Neural cell (in vitro differentiated cells): ENCODE data around the gene SNRNP35. TPM values are rescaled to one million over a fixed set of nuclear protein-coding genes. Genes with fewer than 3 reads are reported as not detected.
"Not testable (repeated sequence)": the region's sequence is repeated elsewhere in the genome, so short reads cannot be mapped to it uniquely, and the experiment has no call there.

Source experiments
- H2AFZ ChIP-seq: fragments of 200-600, 300-800 bp; sonication (generic), shearing (Covaris generic); 2 replicates; pipeline ENCODE4 v1.6.0; 2014; ENCODE audit warnings: low read depth, mild to moderate bottlenecking, antibody characterized with exemption, low read length, moderate library complexity
- H3F3A ChIP-seq: fragments of 200-600 bp; shearing (Covaris generic); 2 replicates; pipeline ENCODE4 v1.6.1; 2016; ENCODE audit warnings: mild to moderate bottlenecking, moderate library complexity, mixed read lengths, antibody characterized with exemption, low read length; ENCODE audit not compliant: insufficient read depth, poor library complexity, severe bottlenecking
- H3K27ac ChIP-seq: fragments of 200-600, 300-800 bp; sonication (generic), shearing (Covaris generic); 2 replicates; pipeline ENCODE4 v1.5.1; 2014; ENCODE audit warnings: mild to moderate bottlenecking, low read length, moderate library complexity
- H3K27me3 ChIP-seq: fragments of 300-800, 200-600 bp; sonication (generic), shearing (Covaris generic); 2 replicates; pipeline ENCODE4 v1.6.0; 2014; ENCODE audit warnings: mild to moderate bottlenecking, low read depth, low read length, moderate library complexity; ENCODE audit not compliant: insufficient read depth
- H3K36me3 ChIP-seq: fragments of 300-800, 200-600 bp; sonication (generic), shearing (Covaris generic); 2 replicates; pipeline ENCODE4 v1.5.1; 2014; ENCODE audit warnings: mild to moderate bottlenecking, antibody characterized with exemption, low read length, moderate library complexity; ENCODE audit not compliant: insufficient read depth
- H3K4me2 ChIP-seq: fragments of 300-800, 200-600 bp; sonication (generic), shearing (Covaris generic); 2 replicates; pipeline ENCODE4 v1.6.0; 2014; ENCODE audit warnings: mild to moderate bottlenecking, low read length
- H3K4me3 ChIP-seq: fragments of 300-800, 200-600 bp; sonication (generic), shearing (Covaris generic); 2 replicates; pipeline ENCODE4 v1.5.1; 2014; ENCODE audit warnings: mild to moderate bottlenecking, low read length, moderate library complexity
- H3K79me2 ChIP-seq: fragments of 200-600 bp; shearing (Covaris generic); replicated peaks from 2 replicates; pipeline ENCODE4 v1.6.0; 2014; ENCODE audit warnings: mild to moderate bottlenecking, low read length, moderate library complexity; ENCODE audit not compliant: insufficient read depth
- H3K9ac ChIP-seq: fragments of 300-800, 200-600 bp; sonication (generic), shearing (Covaris generic); 2 replicates; pipeline ENCODE4 v1.6.1; 2016; ENCODE audit warnings: mild to moderate bottlenecking, low read length, mixed read lengths
- H3K9me2 ChIP-seq: fragments of 200-600 bp; shearing (Covaris generic); 2 replicates; pipeline ENCODE4 v1.6.1; 2016; ENCODE audit warnings: mild to moderate bottlenecking, low read length, mixed read lengths; ENCODE audit not compliant: insufficient read depth
- H3K9me3 ChIP-seq: fragments of 200-600, 300-800 bp; sonication (generic), shearing (Covaris generic); 2 replicates; pipeline ENCODE4 v1.6.1; 2016; ENCODE audit warnings: mild to moderate bottlenecking, mixed run types, low read length, moderate library complexity, mixed read lengths
- H4K20me1 ChIP-seq: fragments of 200-600 bp; shearing (Covaris generic); 2 replicates; pipeline ENCODE4 v1.6.1; 2016; ENCODE audit warnings: mild to moderate bottlenecking, mixed run types; ENCODE audit not compliant: insufficient read depth
- EP300 ChIP-seq: fragments of 450-650 bp; conservative IDR thresholded peaks from 2 replicates; pipeline ENCODE4 v1.6.1; 2014; ENCODE audit warnings: antibody characterized with exemption, mild to moderate bottlenecking, moderate library complexity; ENCODE audit not compliant: poor library complexity, severe bottlenecking
- EZH2 ChIP-seq: fragments of 200-600, 300-800 bp; shearing (Covaris generic), sonication (generic); IDR thresholded peaks from 2 replicates; pipeline ENCODE4 v1.6.1; 2014; ENCODE audit warnings: antibody characterized with exemption, low read length, borderline replicate concordance, mild to moderate bottlenecking; ENCODE audit not compliant: insufficient read depth, poor library complexity, severe bottlenecking
- MXI1 ChIP-seq: fragments of 450-650 bp; conservative IDR thresholded peaks from 2 replicates; pipeline ENCODE4 v1.6.1; 2014; ENCODE audit warnings: antibody characterized with exemption, mild to moderate bottlenecking; ENCODE audit not compliant: poor library complexity, severe bottlenecking
- POLR2AphosphoS5 ChIP-seq: IDR thresholded peaks from 2 replicates; pipeline ENCODE4 v1.6.1; 2012
- RAD21 ChIP-seq: fragments of 450-650 bp; conservative IDR thresholded peaks from 2 replicates; pipeline ENCODE4 v1.6.1; 2014; ENCODE audit warnings: antibody characterized with exemption, mild to moderate bottlenecking, moderate library complexity
- REST ChIP-seq: IDR thresholded peaks from 2 replicates; pipeline ENCODE4 v1.6.1; 2012; ENCODE audit warnings: borderline replicate concordance
- SMC3 ChIP-seq: fragments of 450-650 bp; conservative IDR thresholded peaks from 2 replicates; pipeline ENCODE4 v1.6.1; 2014; ENCODE audit warnings: antibody characterized with exemption, mild to moderate bottlenecking, moderate library complexity; ENCODE audit not compliant: poor library complexity
- TAF1 ChIP-seq: IDR thresholded peaks from 2 replicates; pipeline ENCODE4 v1.6.1; 2012; ENCODE audit warnings: low read depth
- polyA minus RNA-seq: library from RNA; depleted of rRNA, polyadenylated mRNA; stranded (reverse); fragments of >200 nt; gene quantifications from 2 replicates; pipeline ENCODE4 v1.2.3, GENCODE V29; 2014
- polyA plus RNA-seq: library from polyadenylated mRNA; depleted of rRNA; stranded (reverse); fragments of >200 nt; gene quantifications from 2 replicates; pipeline ENCODE4 v1.2.3, GENCODE V29; 2014
- TF ChIP-seq, protein P1 (sequence below): fragments of 450-650 bp; IDR thresholded peaks from 2 replicates; pipeline ENCODE4 v1.5.1; 2014; ENCODE audit warnings: antibody characterized with exemption, mild to moderate bottlenecking, moderate library complexity; ENCODE audit not compliant: poor library complexity, severe bottlenecking

The SNRNP35 gene
- polyA plus RNA-seq = 21.2 and 22.7 TPM in 2 replicates
- 19.2 and 20.0 TPM in 2 replicates for polyA minus RNA-seq

- Histone ChIP-seq H4K20me1 (no peaks in the 10 kb centered on the region), H2AFZ (peak within 1 kb of the TSS; percentile 91), H3K4me2 (peak within 1 kb of the TSS; percentile 48), H3K9me3 (no peaks in the 10 kb centered on the region), H3K9me2 (no peaks in the 10 kb centered on the region), H3F3A (no peaks in the 10 kb centered on the region), H3K79me2 (peaks cover 6% of the 10 kb centered on the region), H3K9ac (peak within 1 kb of the TSS; percentile 91), H3K27ac (peak within 1 kb of the TSS; percentile 99), H3K4me3 (peak within 1 kb of the TSS; percentile 89), H3K36me3 (no peaks in the 10 kb centered on the region), H3K27me3 (no peaks in the 10 kb centered on the region)
- TF ChIP-seq REST (peak; percentile 93), RAD21 (no peak), TAF1 (peak; percentile 78), MXI1 (peak; percentile 61), EZH2 (no peak), POLR2AphosphoS5 (peak; percentile 82), SMC3 (peak; percentile 15), EP300 (peak; percentile 95)
- TF ChIP-seq, protein P1, sequence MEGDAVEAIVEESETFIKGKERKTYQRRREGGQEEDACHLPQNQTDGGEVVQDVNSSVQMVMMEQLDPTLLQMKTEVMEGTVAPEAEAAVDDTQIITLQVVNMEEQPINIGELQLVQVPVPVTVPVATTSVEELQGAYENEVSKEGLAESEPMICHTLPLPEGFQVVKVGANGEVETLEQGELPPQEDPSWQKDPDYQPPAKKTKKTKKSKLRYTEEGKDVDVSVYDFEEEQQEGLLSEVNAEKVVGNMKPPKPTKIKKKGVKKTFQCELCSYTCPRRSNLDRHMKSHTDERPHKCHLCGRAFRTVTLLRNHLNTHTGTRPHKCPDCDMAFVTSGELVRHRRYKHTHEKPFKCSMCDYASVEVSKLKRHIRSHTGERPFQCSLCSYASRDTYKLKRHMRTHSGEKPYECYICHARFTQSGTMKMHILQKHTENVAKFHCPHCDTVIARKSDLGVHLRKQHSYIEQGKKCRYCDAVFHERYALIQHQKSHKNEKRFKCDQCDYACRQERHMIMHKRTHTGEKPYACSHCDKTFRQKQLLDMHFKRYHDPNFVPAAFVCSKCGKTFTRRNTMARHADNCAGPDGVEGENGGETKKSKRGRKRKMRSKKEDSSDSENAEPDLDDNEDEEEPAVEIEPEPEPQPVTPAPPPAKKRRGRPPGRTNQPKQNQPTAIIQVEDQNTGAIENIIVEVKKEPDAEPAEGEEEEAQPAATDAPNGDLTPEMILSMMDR = no peak
Measured at GRCh38 chr12:123457980-123458779, at the start of gene SNRNP35. TSS of gene SNRNP35 (plus strand) at chr12:123458139. CDS start at chr12:123465541, 7,402 bp downstream.

DNA sequence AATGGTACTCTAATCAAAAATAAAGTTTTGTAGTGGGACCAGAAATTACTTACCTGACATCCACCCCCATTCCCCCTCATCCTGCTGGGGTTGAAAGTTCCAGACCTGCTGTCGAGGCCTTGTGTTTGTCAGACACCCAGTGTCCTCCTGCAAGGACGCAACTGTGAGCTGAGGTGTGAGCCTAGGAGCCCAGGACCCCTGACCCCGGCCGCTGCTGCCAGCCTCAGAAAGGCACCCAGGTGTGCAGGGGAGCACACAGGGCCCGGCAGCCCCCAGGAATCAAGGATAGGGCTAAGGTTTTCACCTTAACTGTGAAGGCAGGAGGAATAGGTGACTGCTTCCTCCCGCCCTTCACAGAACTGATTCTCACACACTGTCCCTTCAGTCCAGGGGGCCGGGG lies 49.3 kb upstream of the SNRNP35 start:
- not testable (repeated sequence) for H3K9ac ChIP-seq, H3F3A ChIP-seq, H3K27me3 ChIP-seq, H3K9me3 ChIP-seq, H3K9me2 ChIP-seq, H3K36me3 ChIP-seq, H2AFZ ChIP-seq, H3K79me2 ChIP-seq, H3K27ac ChIP-seq, H3K4me3 ChIP-seq, H3K4me2 ChIP-seq, H4K20me1 ChIP-seq

- H3K27me3 ChIP-seq, H4K20me1 ChIP-seq, H3F3A ChIP-seq, H3K4me3 ChIP-seq, H3K36me3 ChIP-seq, H2AFZ ChIP-seq, H3K9me3 ChIP-seq, H3K79me2 ChIP-seq, H3K9ac ChIP-seq, H3K27ac ChIP-seq, H3K4me2 ChIP-seq, H3K9me2 ChIP-seq: not testable (repeated sequence)
Measured at GRCh38 chr12:123409284-123410040, 48.5 kb upstream of the SNRNP35 start.
